Fibroblast of mammary gland (primary cell): Measurements from ENCODE around the gene HNRNPC.

Source experiments
- DNase-seq: peaks from one replicate; pipeline ENCODE4 v3.0.0-alpha.2; 2010; ENCODE audit warnings: low read depth
- H3K4me3 ChIP-seq: 2 replicates; pipeline ENCODE4 v1.5.1; 2011; ENCODE audit warnings: low read depth, mild to moderate bottlenecking, low read length, moderate library complexity; ENCODE audit not compliant: control insufficient read depth
- CTCF ChIP-seq: conservative IDR thresholded peaks from 2 replicates; pipeline ENCODE4 v1.5.1; 2011; ENCODE audit warnings: low read depth, low read length, inconsistent platforms; ENCODE audit not compliant: control insufficient read depth, insufficient read depth

The HNRNPC gene

GRCh38 chr14:21244544-21244943 lies 24.7 kb downstream of the HNRNPC start:
- no peak overlapping the region for H3K4me3 ChIP-seq
- no peak for TF ChIP-seq CTCF
- peak; percentile 46 for DNase-seq

GRCh38 chr14:21241218-21241819 lies 27.9 kb downstream of the HNRNPC start:
- TF ChIP-seq CTCF, result peak; percentile 37
- no peak overlapping the region for H3K4me3 ChIP-seq
- peak; percentile 50 for DNase-seq

- TF ChIP-seq CTCF, result no peak
Measured at GRCh38 chr14:21240417-21240816, 28.8 kb downstream of the HNRNPC start.

GRCh38 chr14:21238823-21239518 lies 30.3 kb downstream of the HNRNPC start:
- TF ChIP-seq CTCF, result no peak
- DNase-seq, result no peak
- H3K4me3 ChIP-seq, result no peak overlapping the region

More at GRCh38 chr14:21240417-21240816, 28.8 kb downstream of the HNRNPC start:
- no peak overlapping the region for H3K4me3 ChIP-seq
- DNase-seq, result no peak

GRCh38 chr14:21236948-21237797 lies 32.1 kb downstream of the HNRNPC start:
- TF ChIP-seq CTCF, result no peak
- DNase-seq, result no peak

GRCh38 chr14:21234112-21234511 lies 35.1 kb downstream of the HNRNPC start:
- no peak for TF ChIP-seq CTCF
- DNase-seq, result no peak
- H3K4me3 ChIP-seq, result no peak overlapping the region

More at GRCh38 chr14:21236948-21237797, 32.1 kb downstream of the HNRNPC start:
- H3K4me3 ChIP-seq, result no peak overlapping the region
